ENCODE results near the gene UGT2B7. TPM values are rescaled to one million over a fixed set of nuclear protein-coding genes. Genes with fewer than 3 reads are reported as not detected.

UGT2B7 gene
- total and polyA plus RNA-seq, 9 donors, result 0.41 to 28.1 (median 4.8) TPM; not detected in 4

- no peak for DNase-seq
- Histone ChIP-seq H3K4me3 (no peak overlapping the region), H3K36me3 (no peaks in the 10 kb centered on the region), H3K27me3 (no peaks in the 10 kb centered on the region), H3K27ac (no peak overlapping the region), H3K4me1 (ENCODE audit: insufficient read depth) (no peaks in the 10 kb centered on the region), H3K9me3 (no peaks in the 10 kb centered on the region)
- WGBS, 3 donors, result 56 to 60% (median 60%) methylated on average over 4 of the region's 4 CpGs
- intact Hi-C loops (cut with DNase I), result no loop called here
- TF ChIP-seq CTCF (IDR thresholded peaks at IDR 0.05) (no peak), EP300 (IDR thresholded peaks at IDR 0.05) (no peak), POLR2A (IDR thresholded peaks at IDR 0.05) (no peak)
These were observed 21.0 kb upstream of the UGT2B7 start for GRCh38 chr4:69075061-69075792.

- H3K9me3 ChIP-seq, result no peaks in the 10 kb centered on the region
- H3K4me1 ChIP-seq (ENCODE audit: insufficient read depth), result no peaks in the 10 kb centered on the region
- no peak for TF ChIP-seq EP300 (IDR thresholded peaks at IDR 0.05)
- TF ChIP-seq CTCF (IDR thresholded peaks at IDR 0.05), result no peak
- TF ChIP-seq POLR2A (IDR thresholded peaks at IDR 0.05), result no peak
- H3K36me3 ChIP-seq, result no peaks in the 10 kb centered on the region
- no peak overlapping the region for H3K4me3 ChIP-seq
- 82 to 96% (median 86%) methylated on average over 2 of the region's 2 CpGs for WGBS, 3 donors
- H3K27me3 ChIP-seq, result no peaks in the 10 kb centered on the region
- no peak for DNase-seq
- no peak overlapping the region for H3K27ac ChIP-seq
- intact Hi-C loops (cut with DNase I), result no loop called here
These were observed 17.4 kb upstream of the UGT2B7 start for GRCh38 chr4:69078852-69079251.

GRCh38 chr4:69088473-69088872, 7.8 kb upstream of the UGT2B7 start:
- WGBS, 3 donors, result 68 to 78% (median 77%) methylated on average over 2 of the region's 2 CpGs
- Histone ChIP-seq H3K4me1 (ENCODE audit: insufficient read depth) (no peaks in the 10 kb centered on the region), H3K9me3 (no peaks in the 10 kb centered on the region), H3K36me3 (no peaks in the 10 kb centered on the region), H3K27ac (no peak overlapping the region), H3K4me3 (no peak overlapping the region), H3K27me3 (no peaks in the 10 kb centered on the region)
- TF ChIP-seq CTCF (IDR thresholded peaks at IDR 0.05), result no peak
- no peak for TF ChIP-seq POLR2A (IDR thresholded peaks at IDR 0.05)
- TF ChIP-seq EP300 (IDR thresholded peaks at IDR 0.05), result no peak
- intact Hi-C loops (cut with DNase I), result no loop called here
- DNase-seq, result no peak

- intact Hi-C loops (cut with DNase I), result no loop called here
- Histone ChIP-seq H3K27me3 (no peaks in the 10 kb centered on the region), H3K27ac (no peak overlapping the region), H3K4me3 (no peak overlapping the region), H3K36me3 (no peaks in the 10 kb centered on the region), H3K9me3 (no peaks in the 10 kb centered on the region), H3K4me1 (ENCODE audit: insufficient read depth) (no peaks in the 10 kb centered on the region)
- TF ChIP-seq CTCF (IDR thresholded peaks at IDR 0.05), result no peak
- TF ChIP-seq POLR2A (IDR thresholded peaks at IDR 0.05), result no peak
- no peak for TF ChIP-seq EP300 (IDR thresholded peaks at IDR 0.05)
- 55 to 69% (median 63%) methylated on average over 1 of the region's 1 CpG for WGBS, 3 donors
- no peak for DNase-seq
These were observed 6.9 kb upstream of the UGT2B7 start for GRCh38 chr4:69089388-69089787.

All from ovary (tissue), 9 donors.